ENCODE results near the gene CD58.

CD58 gene

DNA sequence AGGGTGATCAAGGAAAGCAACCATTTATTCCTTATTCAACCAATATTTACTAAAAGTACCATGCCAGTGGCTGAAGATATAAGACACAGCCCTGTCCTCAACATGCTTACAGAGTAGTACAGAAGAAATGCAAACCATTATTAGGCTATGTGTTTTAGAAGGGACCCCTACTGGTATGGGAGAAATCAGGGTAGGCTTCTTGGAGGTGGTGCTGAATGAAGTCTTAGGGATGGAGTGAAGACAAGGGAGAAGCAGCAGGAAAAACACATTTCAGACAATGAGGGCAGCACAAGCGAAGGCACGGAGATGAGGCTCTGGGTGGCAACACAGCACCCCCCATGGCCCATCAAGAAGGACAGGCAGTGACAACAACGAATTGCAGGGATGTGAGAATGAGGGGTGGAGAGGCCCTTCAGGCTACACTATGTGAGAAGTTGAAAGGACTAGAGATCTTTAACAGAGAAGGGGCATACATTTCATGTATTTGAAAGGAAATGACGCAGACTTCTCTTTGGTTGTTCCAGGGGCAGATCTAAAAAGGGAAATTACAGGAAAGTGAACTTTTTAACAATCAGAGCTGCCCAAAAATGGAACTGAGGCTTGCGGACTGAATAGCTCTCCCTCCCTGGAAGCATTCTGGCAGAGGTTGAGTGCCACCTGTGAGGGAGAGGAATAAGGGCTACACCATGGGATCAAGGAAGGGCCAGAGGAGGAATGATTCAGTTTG, 16.8 kb upstream of the CD58 start:
- Mint-ChIP-seq H3K4me1 (peaks cover 9% of the 10 kb centered on the region), H3K4me3 (no peak overlapping the region), H3K36me3 (no peaks in the 10 kb centered on the region), H3K27ac (no peak overlapping the region), H3K27me3 (peaks cover 20% of the 10 kb centered on the region), H3K9me3 (no peaks in the 10 kb centered on the region)
- CTCF ChIA-PET = interaction anchor here (1.8 kb wide), 1 partner anchor 13 kb away, joined by 4 read pairs; no protein-coding TSS in a partner anchor
- no peak for DNase-seq

GRCh38 chr1:116586741-116587143, 15.9 kb upstream of the CD58 start:
- H3K9me3 Mint-ChIP-seq = no peaks in the 10 kb centered on the region
- CTCF ChIA-PET = interaction anchor here (1.8 kb wide), 1 partner anchor 12 kb away, joined by 4 read pairs; no protein-coding TSS in a partner anchor

DNA sequence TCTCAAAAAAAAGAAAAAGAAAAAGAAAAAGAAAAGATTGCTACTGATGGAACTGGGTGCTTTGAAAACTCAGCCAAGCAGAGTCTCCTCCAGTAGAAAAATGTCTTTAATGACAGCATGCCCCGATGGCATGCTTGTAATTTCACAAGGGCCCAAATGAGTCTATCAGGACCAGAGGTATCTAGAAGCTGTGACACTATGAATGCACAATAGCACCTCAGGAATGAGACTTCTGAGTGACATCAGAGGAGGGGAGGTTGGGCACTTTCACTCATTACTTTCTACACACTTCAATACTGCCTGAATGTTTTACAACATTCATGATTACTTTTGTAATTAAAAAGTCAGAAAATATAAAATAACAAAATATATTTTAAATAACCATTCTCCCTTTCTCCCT, 15.1 kb upstream of the CD58 start:
- Mint-ChIP-seq H3K4me1 (peaks cover 9% of the 10 kb centered on the region), H3K4me3 (no peak overlapping the region), H3K36me3 (no peaks in the 10 kb centered on the region), H3K9me3 (no peaks in the 10 kb centered on the region), H3K27me3 (peaks cover 14% of the 10 kb centered on the region), H3K27ac (no peak overlapping the region)
- no peak for DNase-seq
- CTCF ChIA-PET = interaction anchor here (1.8 kb wide), 1 partner anchor 11 kb away, joined by 4 read pairs; no protein-coding TSS in a partner anchor

More at GRCh38 chr1:116586741-116587143, 15.9 kb upstream of the CD58 start:
- H3K36me3 Mint-ChIP-seq = no peaks in the 10 kb centered on the region
- H3K27me3 Mint-ChIP-seq = peaks cover 14% of the 10 kb centered on the region
- H3K27ac Mint-ChIP-seq = no peak overlapping the region
- H3K4me1 Mint-ChIP-seq = peaks cover 9% of the 10 kb centered on the region
- no peak for DNase-seq
- no peak overlapping the region for H3K4me3 Mint-ChIP-seq

GRCh38 chr1:116581323-116581885, 10.6 kb upstream of the CD58 start:
- CTCF ChIA-PET = interaction anchor here (0.9 kb wide), 1 partner anchor 14 kb away, joined by 3 read pairs; no protein-coding TSS in a partner anchor
- Mint-ChIP-seq H3K9me3 (no peaks in the 10 kb centered on the region), H3K27ac (no peak overlapping the region)

DNA sequence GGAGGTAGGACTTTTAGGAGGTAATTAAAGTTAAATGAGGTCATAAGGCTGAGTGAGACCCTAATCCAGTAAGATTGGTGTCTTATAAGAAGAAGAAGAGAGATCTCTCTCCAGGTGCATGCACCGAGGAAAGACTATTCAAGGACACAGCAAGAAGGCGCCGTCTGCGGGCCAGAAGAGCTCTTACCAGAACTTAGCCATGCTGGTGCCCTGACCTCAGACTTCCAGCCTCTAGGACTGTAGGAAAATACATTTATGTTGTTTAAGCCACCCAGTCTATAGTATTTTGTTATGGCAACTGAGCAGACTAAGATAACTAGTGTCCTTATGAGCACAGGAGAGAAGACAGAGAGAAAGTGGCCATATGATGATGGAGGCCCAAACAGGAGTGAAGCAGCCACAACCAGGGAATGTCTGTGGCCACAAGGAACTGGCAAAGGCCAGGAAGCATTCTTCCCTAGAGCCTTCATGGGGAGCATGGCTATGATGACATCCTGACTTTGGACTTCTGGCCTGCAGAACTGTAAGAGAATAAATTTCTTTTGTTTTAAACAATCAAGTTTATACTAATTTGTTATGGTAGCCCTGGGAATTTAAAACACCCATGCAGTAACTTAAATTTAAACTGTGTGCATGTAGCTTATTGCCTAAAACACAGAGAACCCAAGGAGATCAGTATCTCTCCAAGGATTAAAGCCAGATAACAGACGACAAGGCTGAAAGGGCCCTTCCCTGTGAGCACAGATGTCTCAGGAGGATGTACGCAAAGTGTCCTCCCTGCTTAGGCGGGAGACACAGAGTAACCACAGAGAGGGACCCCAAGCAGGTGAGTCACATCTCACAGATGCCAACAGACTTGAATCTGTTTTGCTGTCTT, 9.9 kb upstream of the CD58 start:
- no peak for DNase-seq
- Mint-ChIP-seq H3K4me3 (no peak overlapping the region), H3K27me3 (peaks cover 26% of the 10 kb centered on the region), H3K4me1 (no peaks in the 10 kb centered on the region), H3K9me3 (no peaks in the 10 kb centered on the region), H3K36me3 (no peaks in the 10 kb centered on the region), H3K27ac (no peak overlapping the region)
- CTCF ChIA-PET = no interaction called here

More at GRCh38 chr1:116581323-116581885, 10.6 kb upstream of the CD58 start:
- Mint-ChIP-seq H3K4me3 (no peak overlapping the region), H3K36me3 (no peaks in the 10 kb centered on the region), H3K27me3 (peaks cover 22% of the 10 kb centered on the region), H3K4me1 (no peaks in the 10 kb centered on the region)
- DNase-seq = no peak

DNA sequence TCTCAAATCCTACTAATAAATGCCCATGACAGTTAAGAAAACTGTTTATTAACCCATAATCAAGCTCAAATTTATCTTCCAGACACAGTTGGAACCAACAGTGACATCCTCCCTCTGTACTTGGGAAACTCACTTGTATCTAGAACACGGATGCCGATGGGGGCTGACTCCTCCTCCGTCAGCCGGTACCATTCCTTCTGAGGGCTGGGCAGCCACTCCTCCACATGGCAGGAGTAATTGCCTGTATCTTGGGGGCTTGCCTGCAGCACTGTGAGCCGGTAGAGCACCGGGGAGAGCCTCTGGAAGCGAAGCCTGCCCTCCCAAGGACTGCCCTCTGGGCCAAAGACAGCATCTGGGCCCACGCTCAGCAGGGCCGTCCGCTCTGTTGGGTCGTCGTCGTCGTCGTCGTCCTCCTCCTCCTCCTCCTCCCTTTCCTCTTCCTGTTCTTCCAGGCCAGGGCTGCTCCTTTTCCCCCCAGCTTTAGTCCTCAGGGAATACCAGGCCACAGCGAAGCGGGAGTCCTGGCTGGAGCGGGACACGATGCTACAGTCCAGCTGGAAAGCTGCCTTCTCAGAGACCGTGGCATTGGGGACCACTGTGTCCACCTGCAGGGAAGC, 8.5 kb upstream of the CD58 start:
- peaks cover 35% of the 10 kb centered on the region for H3K27me3 Mint-ChIP-seq
- no peaks in the 10 kb centered on the region for H3K36me3 Mint-ChIP-seq
- CTCF ChIA-PET = no interaction called here
- no peak overlapping the region for H3K27ac Mint-ChIP-seq
- peaks cover 3% of the 10 kb centered on the region for H3K4me1 Mint-ChIP-seq
- DNase-seq = no peak
- no peaks in the 10 kb centered on the region for H3K9me3 Mint-ChIP-seq
- no peak overlapping the region for H3K4me3 Mint-ChIP-seq

DNA sequence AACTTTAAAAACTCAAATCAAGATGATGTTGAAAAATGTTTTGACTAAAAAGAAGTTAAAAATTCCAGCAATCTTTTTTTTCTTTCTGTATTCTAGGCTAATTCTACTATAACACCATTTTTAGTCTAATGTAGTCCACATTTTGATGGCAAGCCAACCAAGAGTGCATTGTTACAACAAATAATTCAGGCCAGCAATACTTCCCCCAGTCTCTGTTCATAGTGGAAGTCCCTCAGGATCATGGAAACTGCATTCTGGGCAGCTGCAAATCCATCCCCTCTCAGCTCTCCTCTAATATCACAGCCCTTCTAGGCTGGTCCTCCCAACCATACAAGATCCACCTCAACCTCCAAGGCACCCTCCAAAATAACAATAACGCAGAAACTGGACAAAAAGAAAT, 7.8 kb upstream of the CD58 start:
- H3K27ac Mint-ChIP-seq = no peak overlapping the region
- DNase-seq = no peak
- peaks cover 6% of the 10 kb centered on the region for H3K4me1 Mint-ChIP-seq
- H3K27me3 Mint-ChIP-seq = peaks cover 40% of the 10 kb centered on the region
- no peaks in the 10 kb centered on the region for H3K36me3 Mint-ChIP-seq
- no peaks in the 10 kb centered on the region for H3K9me3 Mint-ChIP-seq
- no peak overlapping the region for H3K4me3 Mint-ChIP-seq
- CTCF ChIA-PET = interaction anchor here (1.3 to 2.3 kb wide), 2 partner anchors 17 to 546 kb away, joined by 3 to 10 read pairs; no protein-coding TSS in a partner anchor

DNA sequence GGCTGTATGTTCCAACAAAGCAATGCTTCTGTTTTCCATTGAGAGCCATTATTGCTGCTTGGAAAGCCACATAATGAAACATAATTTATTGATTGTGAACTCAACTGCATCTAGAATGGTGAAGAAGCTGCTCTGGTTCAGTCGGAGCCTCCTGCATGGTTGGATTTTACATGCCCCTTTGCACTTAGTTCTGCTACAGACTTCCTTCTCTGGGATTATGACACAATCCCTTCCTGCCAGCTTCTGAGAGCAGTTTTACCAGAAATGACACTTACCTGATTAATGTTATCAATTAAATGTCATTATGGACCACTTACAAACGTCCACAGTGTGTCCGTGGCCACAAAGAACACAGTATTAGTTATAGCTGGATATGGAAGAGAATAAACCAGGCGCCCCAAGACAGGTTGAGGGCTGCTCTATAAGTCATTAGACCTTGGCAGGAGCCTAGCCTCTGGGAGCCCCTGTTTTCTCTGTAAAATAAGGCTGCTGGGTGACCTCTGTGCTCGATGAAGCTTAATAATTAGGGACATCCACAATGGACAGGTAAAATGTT, 7.0 kb upstream of the CD58 start:
- peaks cover 40% of the 10 kb centered on the region for H3K27me3 Mint-ChIP-seq
- H3K4me3 Mint-ChIP-seq = no peak overlapping the region
- no peak for DNase-seq
- CTCF ChIA-PET = interaction anchor here (1.3 to 2.3 kb wide), 2 partner anchors 18 to 547 kb away, joined by 3 to 10 read pairs; no protein-coding TSS in a partner anchor
- no peaks in the 10 kb centered on the region for H3K9me3 Mint-ChIP-seq
- no peak overlapping the region for H3K27ac Mint-ChIP-seq
- H3K4me1 Mint-ChIP-seq = peaks cover 6% of the 10 kb centered on the region
- no peaks in the 10 kb centered on the region for H3K36me3 Mint-ChIP-seq

GRCh38 chr1:116574581-116575291, 3.9 kb upstream of the CD58 start:
- H3K27ac Mint-ChIP-seq = no peak overlapping the region

GRCh38 chr1:116573431-116574095, 2.7 kb upstream of the CD58 start:
- CTCF ChIA-PET = interaction anchor here (0.7 to 2.5 kb wide), 20 partner anchors 10 to 555 kb away, joined by 3 to 18 read pairs (median 4); partner anchors contain the start of gene TTF2
- Mint-ChIP-seq H3K27me3 (peaks cover 44% of the 10 kb centered on the region), H3K4me3 (no peak overlapping the region), H3K4me1 (peaks cover 37% of the 10 kb centered on the region), H3K9me3 (no peaks in the 10 kb centered on the region), H3K36me3 (peaks cover 8% of the 10 kb centered on the region), H3K27ac (no peak overlapping the region)
- no peak for DNase-seq

More at GRCh38 chr1:116574581-116575291, 3.9 kb upstream of the CD58 start:
- Mint-ChIP-seq H3K27me3 (peaks cover 53% of the 10 kb centered on the region), H3K36me3 (peaks cover 5% of the 10 kb centered on the region), H3K4me1 (peaks cover 26% of the 10 kb centered on the region), H3K4me3 (no peak overlapping the region), H3K9me3 (no peaks in the 10 kb centered on the region)
- peak; percentile 71 for DNase-seq
- CTCF ChIA-PET = interaction anchor here (0.6 to 2.5 kb wide), 30 partner anchors 9 to 1184 kb away, joined by 3 to 18 read pairs (median 4); partner anchors contain the start of gene TTF2

GRCh38 chr1:116572771-116573430, 2.1 kb upstream of the CD58 start:
- Mint-ChIP-seq H3K27me3 (peaks cover 43% of the 10 kb centered on the region), H3K4me3 (no peak overlapping the region), H3K27ac (no peak overlapping the region), H3K36me3 (peaks cover 10% of the 10 kb centered on the region), H3K9me3 (no peaks in the 10 kb centered on the region), H3K4me1 (peaks cover 43% of the 10 kb centered on the region)
- no peak for DNase-seq
- CTCF ChIA-PET = interaction anchor here (0.7 to 2.5 kb wide), 13 partner anchors 11 to 556 kb away, joined by 3 to 18 read pairs (median 3); partner anchors contain the start of genes CD2 and TTF2

DNA sequence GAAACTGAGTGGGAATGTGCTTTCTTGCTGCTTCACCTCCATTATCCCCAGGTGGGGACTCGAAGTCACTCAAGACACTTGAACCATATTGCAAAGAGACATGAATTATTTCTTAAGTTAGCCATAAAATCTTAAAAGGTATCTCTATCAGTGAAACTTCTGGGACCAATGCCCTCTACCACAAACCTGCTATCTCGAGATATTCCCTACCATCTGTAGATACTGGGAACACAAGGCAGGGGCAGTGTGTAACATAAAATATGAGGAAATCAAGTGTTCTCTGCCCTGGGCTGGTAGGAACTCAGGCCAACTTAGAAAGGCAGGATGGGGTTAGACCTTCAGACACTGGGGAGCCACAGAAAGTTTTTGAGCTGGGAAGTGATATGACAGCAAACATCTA, 1.3 kb upstream of the CD58 start:
- Mint-ChIP-seq H3K4me1 (peaks cover 47% of the 10 kb centered on the region), H3K4me3 (peak overlapping the region; percentile 75), H3K36me3 (peaks cover 13% of the 10 kb centered on the region), H3K27me3 (peaks cover 37% of the 10 kb centered on the region), H3K27ac (no peak overlapping the region), H3K9me3 (no peaks in the 10 kb centered on the region)
- CTCF ChIA-PET = interaction anchor here (0.8 to 1.7 kb wide), 8 partner anchors 21 to 556 kb away, joined by 3 to 10 read pairs (median 3); partner anchors contain the start of genes CD2 and TTF2
- no peak for DNase-seq
